NCI-H510A (cell line): Measurements from ENCODE around the gene IL18BP.

Experiments used
- DNase-seq: peaks from one replicate; lab custom pipeline; 2025; lab: John Stamatoyannopoulos, UW

Gene IL18BP

GRCh38 chr11:72045849-72046248 lies 47.1 kb downstream of the IL18BP start:
- no peak for DNase-seq

DNA sequence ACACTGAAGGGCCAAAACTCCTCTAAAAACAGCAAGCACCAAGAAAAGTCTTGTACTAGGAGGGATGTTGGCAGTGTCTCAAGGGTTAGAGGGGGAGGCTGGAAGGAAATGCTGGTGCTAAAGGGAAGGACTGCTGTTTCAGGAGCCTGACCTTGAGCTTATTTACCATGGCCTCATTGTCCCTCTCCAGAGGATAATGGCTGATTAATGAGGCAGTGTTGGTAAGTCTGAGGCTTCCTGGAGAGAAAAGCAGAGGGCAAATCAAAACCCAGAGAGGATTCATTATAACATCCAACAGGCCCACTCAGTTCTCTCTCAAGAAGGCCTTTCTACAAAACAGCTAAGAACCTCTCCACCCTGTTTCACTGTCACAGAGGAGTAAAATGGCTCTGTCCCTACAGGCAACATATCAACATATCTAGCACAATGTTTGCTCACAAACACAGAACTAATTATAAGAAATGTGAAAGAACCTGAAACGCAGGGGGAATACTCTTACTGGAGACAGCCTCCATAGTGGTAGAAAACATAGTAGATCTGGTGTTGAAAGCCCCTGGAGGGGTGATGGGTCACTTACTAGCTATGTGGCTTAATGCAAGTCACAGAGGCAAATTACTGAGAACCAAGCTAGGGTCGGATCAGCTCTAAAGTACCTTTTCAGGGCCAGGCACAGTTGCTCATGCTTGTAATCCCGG lies 50.2 kb downstream of the IL18BP start:
- DNase-seq: no peak
